ENCODE data around the gene GAD1.

DNA sequence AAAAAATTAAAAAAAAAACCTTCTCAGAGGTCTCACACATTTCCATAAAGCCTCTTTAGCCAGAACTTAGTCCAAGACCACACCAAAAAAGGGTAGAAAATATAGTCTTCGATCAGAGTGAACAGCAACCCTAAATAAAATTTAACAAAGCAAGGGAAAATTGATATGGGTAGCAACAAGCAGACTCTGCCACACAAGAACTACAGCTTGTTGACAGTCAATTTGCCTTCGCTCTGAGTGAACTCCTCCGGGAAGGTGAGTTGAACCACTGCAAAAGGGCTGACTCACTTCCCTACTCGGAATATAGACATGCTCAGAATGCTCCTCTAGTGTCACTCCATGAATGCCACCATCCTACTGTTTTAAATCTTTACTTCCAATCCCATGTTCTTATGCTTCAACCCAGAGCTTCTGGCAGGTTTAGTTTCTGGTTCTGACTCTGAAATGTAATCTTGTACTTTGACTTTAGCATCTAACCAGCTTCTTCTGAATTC, 24.1 kb downstream of the GAD1 start:
- TF ChIP-seq, protein P1, sequence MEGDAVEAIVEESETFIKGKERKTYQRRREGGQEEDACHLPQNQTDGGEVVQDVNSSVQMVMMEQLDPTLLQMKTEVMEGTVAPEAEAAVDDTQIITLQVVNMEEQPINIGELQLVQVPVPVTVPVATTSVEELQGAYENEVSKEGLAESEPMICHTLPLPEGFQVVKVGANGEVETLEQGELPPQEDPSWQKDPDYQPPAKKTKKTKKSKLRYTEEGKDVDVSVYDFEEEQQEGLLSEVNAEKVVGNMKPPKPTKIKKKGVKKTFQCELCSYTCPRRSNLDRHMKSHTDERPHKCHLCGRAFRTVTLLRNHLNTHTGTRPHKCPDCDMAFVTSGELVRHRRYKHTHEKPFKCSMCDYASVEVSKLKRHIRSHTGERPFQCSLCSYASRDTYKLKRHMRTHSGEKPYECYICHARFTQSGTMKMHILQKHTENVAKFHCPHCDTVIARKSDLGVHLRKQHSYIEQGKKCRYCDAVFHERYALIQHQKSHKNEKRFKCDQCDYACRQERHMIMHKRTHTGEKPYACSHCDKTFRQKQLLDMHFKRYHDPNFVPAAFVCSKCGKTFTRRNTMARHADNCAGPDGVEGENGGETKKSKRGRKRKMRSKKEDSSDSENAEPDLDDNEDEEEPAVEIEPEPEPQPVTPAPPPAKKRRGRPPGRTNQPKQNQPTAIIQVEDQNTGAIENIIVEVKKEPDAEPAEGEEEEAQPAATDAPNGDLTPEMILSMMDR (IDR thresholded peaks at IDR 0.05), result no peak
- TF ChIP-seq POLR2A (IDR thresholded peaks at IDR 0.05), result no peak
